Heart left ventricle (tissue), 13 donors: ENCODE data around the gene CACNB1.

Source experiments
- CTCF ChIP-seq, 12 donors: fragments of 200-600 bp; sonication (generic) in 4 of 12; IDR thresholded peaks; one replicate each; pipeline versions ENCODE4 v1.5.0 to v1.8.0; 2018 to 2022; ENCODE audit warnings: antibody characterized with exemption in 12 of 12, mild to moderate bottlenecking in 5 of 12
- POLR2A ChIP-seq, 2 donors: fragments of 450-650 bp; IDR thresholded peaks; one replicate each; pipeline ENCODE4 v1.6.1; 2017; ENCODE audit warnings: antibody characterized with exemption in 2 of 2, mild to moderate bottlenecking in 2 of 2, moderate library complexity in 2 of 2
- donor health status: ischemic (EF 13 %, LVEDD 7.1; RV severe dilation, severe dysfunction).
- donor health status: DM: no; HTN: yes; CAD: no.
- donor health status: DM: no; HTN: no; CAD: no.
- donor health status: ischemic (EF 25% LVEDD 6.9; RV normal size, moderate dysfunction).
- donor health status: ischemic (EF 25% LVEDD 5.7; RV mildly dilated, moderate dysfunction).
- donor health status: ischemic (EF 35%, LVEDD 5.7; RV mildly dilated, moderate dysfunction).
- donor health status: nonischemic (EF 11% LVEDD 7.7; RV severe dilation, severe dysfunction).
- donor health status: DM: yes; HTN: yes; CAD: no.
- donor health status: PGD.
- donor health status: ischemic (EF 29% LVEDD 5.4; RV normal size, mild dysfunction).
- donor health status: nonischemic (EF 23%, LVEDD 6.1; RV moderate dilation, normal function).

- TF ChIP-seq CTCF (IDR thresholded peaks at IDR 0.05) (no peak), POLR2A (IDR thresholded peaks at IDR 0.05) (no peak)
Observed at GRCh38 chr17:39173080-39173479, 24.4 kb downstream of the CACNB1 start.
